Smooth muscle cell of the umbilical artery (primary cell): ENCODE measurements around the gene OR2C3. TPM values are rescaled to one million over a fixed set of nuclear protein-coding genes. Genes with fewer than 3 reads are reported as not detected.

ENCODE experiments used
- total RNA-seq: library from RNA; depleted of rRNA; stranded (reverse); fragments of >200 nt; gene quantifications from 2 replicates; pipeline ENCODE4 v1.2.3, GENCODE V29; 2014

The OR2C3 gene
- total RNA-seq = under 0.01 TPM in 1 of 2 replicates, not detected in the other

GRCh38 chr1:247536340-247536739 is at the start of gene OR2C3:
Gene OR2C3, minus strand, starts transcription at chr1:247536440. Its CDS starts 3,929 bp downstream, at chr1:247532511.

GRCh38 chr1:247548769-247549182 is 12.5 kb upstream of the OR2C3 start, which contains the start of gene GCSAML:
Gene GCSAML, plus strand, starts transcription at chr1:247549134. Its CDS starts 58 bp downstream, at chr1:247549192.

Other genes with a start within 250 kb of the OR2C3 start
- gene ZNF496, start 204.6 kb downstream of the OR2C3 start, total RNA-seq = 12.8 and 19.7 TPM in 2 replicates
- 0.78 and 2.4 TPM in 2 replicates for gene NLRP3, start 120.3 kb downstream of the OR2C3 start, total RNA-seq
- gene OR2B11, start 78.3 kb downstream of the OR2C3 start, total RNA-seq = not detected in 2 replicates
- gene GCSAML, start 12.7 kb upstream of the OR2C3 start, total RNA-seq = not detected in 2 replicates
- not detected in 2 replicates for gene OR2G2, start 51.9 kb upstream of the OR2C3 start, total RNA-seq
- gene OR2G3, start 69.1 kb upstream of the OR2C3 start, total RNA-seq = not detected in 2 replicates
- not detected in 2 replicates for gene OR13G1, start 143.3 kb upstream of the OR2C3 start, total RNA-seq
- gene OR6F1, start 180.2 kb upstream of the OR2C3 start, total RNA-seq = not detected in 2 replicates
- gene OR14K1, start 202.2 kb upstream of the OR2C3 start, total RNA-seq = not detected in 2 replicates
- gene OR14A2, start 211.7 kb upstream of the OR2C3 start, total RNA-seq = not detected in 2 replicates
- not detected in 2 replicates for gene OR1C1, start 224.1 kb upstream of the OR2C3 start, total RNA-seq